ENCODE data around the gene CBR4.
A peak's percentile ranks its signal among the peaks of the same experiment; 100 is the strongest.
"Not testable (repeated sequence)": the region's sequence is repeated elsewhere in the genome, so short reads cannot be mapped to it uniquely, and the experiment has no call there.

CBR4 gene

GRCh38 chr4:168993714-168994510 is 16.1 kb downstream of the CBR4 start:
- DNase-seq (ENCODE audit: low read depth), result peak; percentile 53
- no peak for TF ChIP-seq CTCF (conservative IDR thresholded peaks at IDR 0.05; ENCODE audit: low read depth, low read length)
- no peak overlapping the region for H3K4me3 ChIP-seq (ENCODE audit: low read depth, low read length)

- H3K4me3 ChIP-seq (ENCODE audit: low read depth, low read length), result not testable (repeated sequence)
- DNase-seq (ENCODE audit: low read depth), result peak; percentile 14
These were observed 17.0 kb downstream of the CBR4 start for GRCh38 chr4:168992952-168993482.

- no peak overlapping the region for H3K4me3 ChIP-seq (ENCODE audit: low read depth, low read length)
- no peak for TF ChIP-seq CTCF (conservative IDR thresholded peaks at IDR 0.05; ENCODE audit: low read depth, low read length)
- DNase-seq (ENCODE audit: low read depth), result no peak
These were observed 28.1 kb downstream of the CBR4 start for GRCh38 chr4:168981942-168982341.

GRCh38 chr4:168981460-168981859 is 28.6 kb downstream of the CBR4 start:
- no peak for TF ChIP-seq CTCF (conservative IDR thresholded peaks at IDR 0.05; ENCODE audit: low read depth, low read length)

GRCh38 chr4:168979338-168979737 is 30.7 kb downstream of the CBR4 start:
- DNase-seq (ENCODE audit: low read depth), result no peak
- TF ChIP-seq CTCF (conservative IDR thresholded peaks at IDR 0.05; ENCODE audit: low read depth, low read length), result no peak
- no peak overlapping the region for H3K4me3 ChIP-seq (ENCODE audit: low read depth, low read length)

More at GRCh38 chr4:168981460-168981859, 28.6 kb downstream of the CBR4 start:
- peak; percentile 66 for DNase-seq (ENCODE audit: low read depth)
- H3K4me3 ChIP-seq (ENCODE audit: low read depth, low read length), result no peak overlapping the region

- peak; percentile 42 for DNase-seq (ENCODE audit: low read depth)
- no peak for TF ChIP-seq CTCF (conservative IDR thresholded peaks at IDR 0.05; ENCODE audit: low read depth, low read length)
- H3K4me3 ChIP-seq (ENCODE audit: low read depth, low read length), result no peak overlapping the region
These were observed 31.9 kb downstream of the CBR4 start for GRCh38 chr4:168978001-168978700.

GRCh38 chr4:168972596-168972995 is 37.5 kb downstream of the CBR4 start:
- H3K4me3 ChIP-seq (ENCODE audit: low read depth, low read length), result no peak overlapping the region
- no peak for TF ChIP-seq CTCF (conservative IDR thresholded peaks at IDR 0.05; ENCODE audit: low read depth, low read length)
- DNase-seq (ENCODE audit: low read depth), result no peak

All from choroid plexus epithelial cell (primary cell).